ENCODE measurements around the gene CAPZB. TPM values are rescaled to one million over a fixed set of nuclear protein-coding genes. Genes with fewer than 3 reads are reported as not detected.

CAPZB gene
- total RNA-seq, 1 experiment from 2014 or later = 99.7 TPM

GRCh38 chr1:19317126-19317910 is 168.0 kb downstream of the CAPZB start:
- H3K9me3 ChIP-seq (replicated peaks) = no peaks in the 10 kb centered on the region
- H3K36me3 ChIP-seq = peaks cover 17% of the 10 kb centered on the region
- no peak overlapping the region for H3K4me3 ChIP-seq
- no peaks in the 10 kb centered on the region for H3K27me3 ChIP-seq
- DNase-seq = no peak
- no peak overlapping the region for H3K27ac ChIP-seq
- peaks cover 5% of the 10 kb centered on the region; the same call in 1 of the 2 replicates for H3K4me1 ChIP-seq

- peaks cover 5% of the 10 kb centered on the region; the same call in 1 of the 2 replicates for H3K4me1 ChIP-seq
- DNase-seq = no peak
- H3K27ac ChIP-seq = no peak overlapping the region
- no peaks in the 10 kb centered on the region for H3K27me3 ChIP-seq
- peaks cover 15% of the 10 kb centered on the region for H3K36me3 ChIP-seq
- no peak overlapping the region for H3K4me3 ChIP-seq
- H3K9me3 ChIP-seq (replicated peaks) = no peaks in the 10 kb centered on the region
Measured at GRCh38 chr1:19315378-19316198, 169.8 kb downstream of the CAPZB start.

GRCh38 chr1:19313961-19314882 is 171.1 kb downstream of the CAPZB start:
- no peak for DNase-seq
- Histone ChIP-seq H3K4me1 (peaks cover 5% of the 10 kb centered on the region; the same call in 1 of the 2 replicates), H3K9me3 (replicated peaks) (no peaks in the 10 kb centered on the region), H3K27me3 (no peaks in the 10 kb centered on the region), H3K27ac (no peak overlapping the region), H3K36me3 (peaks cover 12% of the 10 kb centered on the region), H3K4me3 (no peak overlapping the region)

- Histone ChIP-seq H3K27me3 (no peaks in the 10 kb centered on the region), H3K27ac (no peak overlapping the region), H3K36me3 (peaks cover 13% of the 10 kb centered on the region), H3K9me3 (replicated peaks) (no peaks in the 10 kb centered on the region), H3K4me3 (no peak overlapping the region), H3K4me1 (peaks cover 5% of the 10 kb centered on the region; the same call in 1 of the 2 replicates)
- DNase-seq = no peak
Measured at GRCh38 chr1:19313636-19313959, 171.7 kb downstream of the CAPZB start.

GRCh38 chr1:19312782-19313635 is 172.3 kb downstream of the CAPZB start:
- H3K4me1 ChIP-seq = peaks cover 5% of the 10 kb centered on the region; the same call in 1 of the 2 replicates

GRCh38 chr1:19311931-19312781 is 173.2 kb downstream of the CAPZB start, which contains the start of the genes AKR7A2 and SLC66A1:
AKR7A2 (minus strand) TSS chr1:19312144; CDS start chr1:19312124, 20 bp downstream.
SLC66A1 (plus strand) TSS chr1:19312326; CDS start chr1:19317678, 5,352 bp downstream.
- no peaks in the 10 kb centered on the region for H3K27me3 ChIP-seq
- H3K27ac ChIP-seq = peak within 1 kb of the TSS; percentile 98
- DNase-seq = peak; percentile 93 to 96
- peak within 1 kb of the TSS; percentile 92 for H3K4me3 ChIP-seq
- peaks cover 14% of the 10 kb centered on the region for H3K36me3 ChIP-seq
- no peaks in the 10 kb centered on the region for H3K9me3 ChIP-seq (replicated peaks)
- H3K4me1 ChIP-seq = peaks cover 5% of the 10 kb centered on the region; the same call in 1 of the 2 replicates

More at GRCh38 chr1:19312782-19313635, 172.3 kb downstream of the CAPZB start:
- Histone ChIP-seq H3K27me3 (no peaks in the 10 kb centered on the region), H3K36me3 (peaks cover 11% of the 10 kb centered on the region), H3K27ac (peak overlapping the region; percentile 98), H3K4me3 (peak overlapping the region; percentile 92), H3K9me3 (replicated peaks) (no peaks in the 10 kb centered on the region)
- DNase-seq = no peak

GRCh38 chr1:19311503-19311930 is 173.8 kb downstream of the CAPZB start:
- H3K9me3 ChIP-seq (replicated peaks) = no peaks in the 10 kb centered on the region
- peaks cover 5% of the 10 kb centered on the region; the same call in 1 of the 2 replicates for H3K4me1 ChIP-seq
- no peaks in the 10 kb centered on the region for H3K27me3 ChIP-seq
- peak overlapping the region; percentile 51; the same call in 1 of the 2 replicates for H3K27ac ChIP-seq
- H3K4me3 ChIP-seq = peak overlapping the region; percentile 92
- no peak for DNase-seq
- H3K36me3 ChIP-seq = peaks cover 14% of the 10 kb centered on the region

GRCh38 chr1:19310720-19311502 is 174.4 kb downstream of the CAPZB start:
- Histone ChIP-seq H3K27me3 (no peaks in the 10 kb centered on the region), H3K9me3 (replicated peaks) (no peaks in the 10 kb centered on the region), H3K4me1 (peaks cover 5% of the 10 kb centered on the region; the same call in 1 of the 2 replicates), H3K36me3 (peaks cover 17% of the 10 kb centered on the region), H3K27ac (peak overlapping the region; percentile 51; the same call in 1 of the 2 replicates), H3K4me3 (peak overlapping the region; percentile 92)
- DNase-seq = peak in 1 of 2 experiments; percentile 33

- no peak for DNase-seq
- no peak overlapping the region for H3K27ac ChIP-seq
- H3K9me3 ChIP-seq (replicated peaks) = no peaks in the 10 kb centered on the region
- H3K36me3 ChIP-seq = peaks cover 24% of the 10 kb centered on the region
- no peaks in the 10 kb centered on the region for H3K27me3 ChIP-seq
- H3K4me3 ChIP-seq = no peak overlapping the region
- peaks cover 3% of the 10 kb centered on the region; the same call in 1 of the 2 replicates for H3K4me1 ChIP-seq
Measured at GRCh38 chr1:19310061-19310460, 175.3 kb downstream of the CAPZB start.

GRCh38 chr1:19309123-19309813 is 176.1 kb downstream of the CAPZB start:
- H3K36me3 ChIP-seq = peaks cover 30% of the 10 kb centered on the region
- no peaks in the 10 kb centered on the region for H3K27me3 ChIP-seq
- no peak overlapping the region for H3K27ac ChIP-seq
- DNase-seq = no peak
- no peak overlapping the region for H3K4me3 ChIP-seq
- 0 out of 2 replicates have a peak, but pooled peaks cover 3% of the 10 kb centered on the region for H3K4me1 ChIP-seq
- H3K9me3 ChIP-seq (replicated peaks) = no peaks in the 10 kb centered on the region

- no peak overlapping the region for H3K27ac ChIP-seq
- no peaks in the 10 kb centered on the region for H3K27me3 ChIP-seq
- H3K36me3 ChIP-seq = peaks cover 35% of the 10 kb centered on the region
- no peak overlapping the region for H3K4me3 ChIP-seq
- no peak for DNase-seq
- H3K4me1 ChIP-seq = 0 out of 2 replicates have a peak, but pooled peaks cover 3% of the 10 kb centered on the region
- no peaks in the 10 kb centered on the region for H3K9me3 ChIP-seq (replicated peaks)
Measured at GRCh38 chr1:19308509-19308907, 176.8 kb downstream of the CAPZB start.
